Measurements from ENCODE around the gene SDK1. TPM values are rescaled to one million over a fixed set of nuclear protein-coding genes. Genes with fewer than 3 reads are reported as not detected.

SDK1 gene
- total and polyA plus RNA-seq, 10 of the 15 experiments (the other 5 are each of a cell fraction or from before 2014, with no cell fraction given): 0.14 to 0.33 TPM; not detected in 8

GRCh38 chr7:4085937-4086691 lies 785.1 kb downstream of the SDK1 start (continued):
- TF ChIP-seq SMAD5 (IDR thresholded peaks at IDR 0.05; ENCODE audit: low read depth) (no peak), RB1 (IDR thresholded peaks at IDR 0.05; ENCODE audit: borderline replicate concordance) (no peak), MEF2B (IDR thresholded peaks at IDR 0.05; ENCODE audit: partially characterized antibody, poor library complexity, severe bottlenecking) (no peak), IRF3 (IDR thresholded peaks at IDR 0.05) (no peak), CREM (IDR thresholded peaks at IDR 0.05; ENCODE audit: low read depth) (no peak), ZBTB33 (IDR thresholded peaks at IDR 0.05) (no peak), BACH1 (IDR thresholded peaks at IDR 0.05; ENCODE audit: borderline replicate concordance) (no peak)

GRCh38 chr7:4086723-4087122 lies 785.7 kb downstream of the SDK1 start:
- intact Hi-C loops (cut with micrococcal nuclease; ENCODE audit: unreplicated experiment) (no loop called here), in situ Hi-C loops (cut with MboI) (no loop called here)
- no peak for TF ChIP-seq ZZZ3 (IDR thresholded peaks at IDR 0.05; ENCODE audit: control insufficient read depth, insufficient read length, low read depth)
- H3K9ac ChIP-seq (ENCODE audit: control insufficient read depth, insufficient read depth, low read length): no peak overlapping the region
- H3K27ac ChIP-seq (ENCODE audit: control insufficient read depth, insufficient read depth): no peak overlapping the region
- no peak for ATAC-seq
- no peak overlapping the region for H2AFZ ChIP-seq (ENCODE audit: control insufficient read depth, low read depth, low read length)
- no TSS peak for BruUV-seq (replicated peaks)
- ChIA-PET RAD21 (ENCODE audit: unreplicated experiment) (no interaction called here), POLR2A (no interaction called here), SMC1A (ENCODE audit: uncharacterized antibody, unreplicated experiment) (no interaction called here), CTCF (interaction anchor here (0.7 kb wide), 1 partner anchor 17 kb away, joined by 4 read pairs; no protein-coding TSS in a partner anchor)
- H3K27me3 ChIP-seq (replicated peaks in 1 of 2; ENCODE audit: control insufficient read depth in 2 of 2, insufficient read depth in 2 of 2, low read length in 1 of 2): no peaks in the 10 kb centered on the region
- no peak for DNase-seq (ENCODE audit: low read depth, low spot score)
- H3K79me2 ChIP-seq (ENCODE audit: control insufficient read depth, insufficient read depth, low read length): no peaks in the 10 kb centered on the region
- no peaks in the 10 kb centered on the region for H4K20me1 ChIP-seq (ENCODE audit: control insufficient read depth, insufficient read depth)
- no peaks in the 10 kb centered on the region for H3K4me1 ChIP-seq (ENCODE audit: control insufficient read depth, insufficient read depth, low read length)
- no peak for FAIRE-seq
- H3K9me3 ChIP-seq (replicated peaks; ENCODE audit: control insufficient read depth, insufficient read depth, low read length): no peaks in the 10 kb centered on the region; the same call in 2 of the 3 replicates
- H3K4me3 ChIP-seq: no peak overlapping the region
- no peaks in the 10 kb centered on the region for H3K36me3 ChIP-seq (ENCODE audit: control insufficient read depth in 2 of 2, insufficient read depth in 2 of 2, low read length in 1 of 2)
- H3K4me2 ChIP-seq (ENCODE audit: control insufficient read depth, insufficient read depth): no peak overlapping the region
- 12% methylated on average over 1 of the region's 1 CpG for WGBS (ENCODE audit: insufficient coverage, insufficient replicate concordance, low lambda C conversion rate, missing lambda C conversion rate)

Data from GM12878 (cell line).